Epithelial cell of esophagus (primary cell): ENCODE results near the gene DIAPH2.

Experiments
- DNase-seq: peaks from one replicate; pipeline ENCODE4 v3.0.0; 2010; ENCODE audit warnings: low read depth
- H3K4me3 ChIP-seq: 2 replicates; pipeline ENCODE4 v1.5.1; 2011; ENCODE audit warnings: mild to moderate bottlenecking, low read length, control low read depth
- TF ChIP-seq, protein P1 (sequence below): IDR thresholded peaks from 2 replicates; pipeline ENCODE4 v1.5.1; 2011; ENCODE audit warnings: low read depth, mild to moderate bottlenecking, low read length, control low read depth, inconsistent platforms; ENCODE audit not compliant: insufficient read depth; ENCODE audit errors: missing control alignments

The DIAPH2 gene

GRCh38 chrX:97268182-97268680, 583.6 kb downstream of the DIAPH2 start:
- TF ChIP-seq, protein P1, sequence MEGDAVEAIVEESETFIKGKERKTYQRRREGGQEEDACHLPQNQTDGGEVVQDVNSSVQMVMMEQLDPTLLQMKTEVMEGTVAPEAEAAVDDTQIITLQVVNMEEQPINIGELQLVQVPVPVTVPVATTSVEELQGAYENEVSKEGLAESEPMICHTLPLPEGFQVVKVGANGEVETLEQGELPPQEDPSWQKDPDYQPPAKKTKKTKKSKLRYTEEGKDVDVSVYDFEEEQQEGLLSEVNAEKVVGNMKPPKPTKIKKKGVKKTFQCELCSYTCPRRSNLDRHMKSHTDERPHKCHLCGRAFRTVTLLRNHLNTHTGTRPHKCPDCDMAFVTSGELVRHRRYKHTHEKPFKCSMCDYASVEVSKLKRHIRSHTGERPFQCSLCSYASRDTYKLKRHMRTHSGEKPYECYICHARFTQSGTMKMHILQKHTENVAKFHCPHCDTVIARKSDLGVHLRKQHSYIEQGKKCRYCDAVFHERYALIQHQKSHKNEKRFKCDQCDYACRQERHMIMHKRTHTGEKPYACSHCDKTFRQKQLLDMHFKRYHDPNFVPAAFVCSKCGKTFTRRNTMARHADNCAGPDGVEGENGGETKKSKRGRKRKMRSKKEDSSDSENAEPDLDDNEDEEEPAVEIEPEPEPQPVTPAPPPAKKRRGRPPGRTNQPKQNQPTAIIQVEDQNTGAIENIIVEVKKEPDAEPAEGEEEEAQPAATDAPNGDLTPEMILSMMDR, result no peak
- H3K4me3 ChIP-seq, result no peak overlapping the region
- no peak for DNase-seq

DNA sequence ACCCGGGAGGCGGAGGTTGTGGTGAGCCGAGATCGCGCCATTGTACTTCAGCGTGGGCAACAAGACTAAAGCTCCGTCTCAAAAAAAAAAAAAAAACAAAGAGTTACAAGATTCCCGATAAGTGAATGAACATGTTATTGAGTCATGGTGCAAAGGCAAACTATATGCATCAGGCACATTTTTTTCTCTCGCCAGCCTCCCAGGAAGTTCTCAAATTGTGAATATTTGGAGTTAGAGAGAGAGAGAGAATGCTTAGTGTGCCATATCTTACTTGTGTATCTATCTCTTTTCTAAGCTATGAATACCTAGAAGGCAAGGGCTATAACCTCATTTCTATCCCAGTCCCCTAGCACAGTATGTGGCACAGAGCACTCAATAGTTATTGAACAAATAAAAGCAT, 599.9 kb downstream of the DIAPH2 start:
- no peak overlapping the region for H3K4me3 ChIP-seq
- TF ChIP-seq, protein P1, result no peak
- DNase-seq, result no peak

- DNase-seq, result no peak
- TF ChIP-seq, protein P1, result no peak
- H3K4me3 ChIP-seq, result no peak overlapping the region
Measured at GRCh38 chrX:97290199-97290598, 605.6 kb downstream of the DIAPH2 start.

DNA sequence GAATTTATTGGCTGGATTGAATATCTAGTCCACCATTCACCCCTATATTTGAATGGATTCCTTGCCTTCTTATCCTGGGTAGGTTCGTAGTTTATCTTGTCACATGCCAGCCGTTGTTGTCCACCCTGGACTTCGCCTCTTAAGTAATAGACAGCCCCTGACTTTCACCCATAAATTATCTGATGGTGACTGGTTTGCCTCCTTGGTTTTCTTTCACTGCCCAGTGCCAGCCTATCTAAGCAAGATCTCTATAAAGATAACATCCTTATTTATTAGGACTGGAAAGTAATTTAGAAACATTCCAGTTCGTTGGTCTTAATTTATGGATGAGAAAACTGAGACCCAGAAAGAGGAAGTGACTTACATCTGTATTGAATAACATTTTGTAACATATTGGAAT, 609.4 kb downstream of the DIAPH2 start:
- no peak for DNase-seq
- TF ChIP-seq, protein P1, result no peak
- H3K4me3 ChIP-seq, result no peak overlapping the region

- TF ChIP-seq, protein P1, result no peak
- no peak overlapping the region for H3K4me3 ChIP-seq
- DNase-seq, result no peak
Measured at GRCh38 chrX:97295954-97296353, 611.3 kb downstream of the DIAPH2 start.

DNA sequence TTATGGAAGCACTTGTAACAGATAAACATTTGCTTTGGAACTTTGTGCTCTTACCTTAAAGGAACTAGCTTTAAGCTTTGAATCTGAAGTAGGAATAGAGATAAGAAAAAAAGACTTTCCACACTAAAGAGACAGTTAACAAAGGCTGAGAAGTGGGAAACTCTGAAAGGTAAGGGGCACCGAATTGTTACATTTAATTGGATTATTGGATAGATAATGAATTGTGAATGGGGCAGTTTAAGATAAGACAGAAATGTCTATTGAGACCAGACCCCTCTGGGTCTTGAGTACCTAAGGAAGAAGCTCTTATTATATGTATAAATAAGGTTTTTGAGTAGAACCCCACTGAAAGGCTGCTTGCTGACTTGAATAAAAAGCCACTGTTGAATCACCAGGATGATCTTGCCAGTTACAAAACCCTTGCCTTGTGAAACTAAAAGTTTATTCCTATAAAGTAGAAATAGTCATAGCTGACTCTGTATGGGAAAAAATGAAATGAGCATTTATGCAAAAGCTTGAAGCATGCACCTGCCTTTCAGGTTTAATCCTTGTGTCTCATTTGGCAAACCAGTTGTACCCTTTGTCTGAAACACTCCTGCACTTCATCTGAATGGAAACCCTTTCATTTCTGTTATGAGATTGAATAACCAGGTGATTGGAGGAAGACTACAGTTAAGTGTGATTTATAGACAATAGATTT, 622.3 kb downstream of the DIAPH2 start:
- TF ChIP-seq, protein P1, result no peak
- peak; percentile 16 for DNase-seq
- H3K4me3 ChIP-seq, result no peak overlapping the region

- H3K4me3 ChIP-seq, result no peak overlapping the region
- TF ChIP-seq, protein P1, result no peak
- DNase-seq, result no peak
Measured at GRCh38 chrX:97308171-97308570, 623.5 kb downstream of the DIAPH2 start.
